ENCODE measurements around the gene BTBD9. TPM values are rescaled to one million over a fixed set of nuclear protein-coding genes. Genes with fewer than 3 reads are reported as not detected.

Gene BTBD9
- total and polyA plus RNA-seq, 2 donors (not counting 3 experiments of a cell fraction or from before 2014, with no cell fraction given): 4.9 to 15.0 TPM

DNA sequence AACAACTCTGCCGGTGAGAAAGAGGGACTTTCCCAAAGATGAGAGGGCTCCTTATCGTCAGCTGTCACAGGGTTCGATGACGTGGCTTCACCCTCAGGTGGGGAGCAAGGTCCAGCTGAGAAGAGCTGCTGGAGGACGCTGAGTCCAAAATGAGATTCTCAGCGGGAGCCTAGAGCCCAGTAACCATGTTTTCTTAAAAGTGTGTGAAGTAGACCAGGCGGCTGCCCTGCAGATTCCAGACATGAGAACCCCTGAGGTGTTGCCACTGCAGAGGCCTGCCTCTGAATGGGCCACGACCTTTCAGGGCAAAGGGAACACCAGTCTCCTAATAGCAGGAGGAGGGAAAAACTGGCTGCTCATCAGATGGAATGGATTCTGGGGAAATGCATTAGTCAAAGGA, 375.1 kb downstream of the BTBD9 start:
- Histone ChIP-seq H3K9me3 (replicated peaks; ENCODE audit: control insufficient read depth, insufficient read depth, low read length) (no peaks in the 10 kb centered on the region), H4K20me1 (replicated peaks; ENCODE audit: control insufficient read depth, extremely low read depth, insufficient read depth, low read length) (no peaks in the 10 kb centered on the region), H3K9ac (replicated peaks; ENCODE audit: extremely low read depth, insufficient read depth, low read length) (no peak overlapping the region), H3K4me2 (ENCODE audit: insufficient read depth, low read length) (no peak overlapping the region), H3K36me3 (ENCODE audit: control insufficient read depth in 2 of 2, extremely low read depth in 1 of 2, insufficient read depth in 2 of 2, low read length in 2 of 2) (no peaks in the 10 kb centered on the region), H2AFZ (ENCODE audit: low read depth, low read length) (no peak overlapping the region), H3K27ac (ENCODE audit: insufficient read depth, low read depth, low read length) (no peak overlapping the region), H3K4me3 (replicated peaks in 1 of 3; ENCODE audit: insufficient read depth in 1 of 3, low read depth in 1 of 3, low read length in 3 of 3) (no peak overlapping the region), H3K4me1 (ENCODE audit: control insufficient read depth, extremely low read depth, insufficient read depth, low read length) (peaks cover 37% of the 10 kb centered on the region), H3K79me2 (ENCODE audit: control insufficient read depth, insufficient read depth, low read length) (no peaks in the 10 kb centered on the region), H3K27me3 (ENCODE audit: control insufficient read depth in 2 of 2, insufficient read depth in 2 of 2, low read length in 2 of 2) (no peaks in the 10 kb centered on the region), H3K9me1 (replicated peaks; ENCODE audit: control insufficient read depth, extremely low read depth, insufficient read depth, low read length) (no peaks in the 10 kb centered on the region)
- ChIA-PET POLR2A (no interaction called here), CTCF (no interaction called here)
- FAIRE-seq: no peak
- DNase-seq (ENCODE audit: low read depth, low spot score): no peak
- dilution Hi-C loops (cut with MboI; ENCODE audit: extremely low pct_ligation_motif_present, low sequenced_read_pairs) (no loop called here), intact Hi-C loops (cut with micrococcal nuclease) (no loop called here)
- BruUV-seq (replicated peaks): no TSS peak
- TF ChIP-seq FOS (IDR thresholded peaks at IDR 0.05; ENCODE audit: borderline replicate concordance, insufficient read depth, low read length) (no peak), GATA2 (IDR thresholded peaks at IDR 0.05; ENCODE audit: insufficient read depth, insufficient read length, low read depth, low read length) (no peak), JUN (IDR thresholded peaks at IDR 0.05; ENCODE audit: borderline replicate concordance, insufficient read depth, insufficient read length, low read depth) (no peak), CTCF (IDR thresholded peaks at IDR 0.05; ENCODE audit: extremely low read depth in 1 of 2, insufficient read depth in 1 of 2, low read depth in 1 of 2, low read length in 2 of 2) (no peak), MAX (IDR thresholded peaks at IDR 0.05; ENCODE audit: insufficient read depth, insufficient read length) (no peak), MYC (IDR thresholded peaks at IDR 0.05; ENCODE audit: low read depth, low read length) (no peak), EZH2 (IDR thresholded peaks at IDR 0.05; ENCODE audit: borderline replicate concordance, low read depth, low read length, severe bottlenecking) (no peak), POLR2AphosphoS5 (IDR thresholded peaks at IDR 0.05; ENCODE audit: insufficient read depth, low read depth, low read length) (no peak), POLR2A (IDR thresholded peaks at IDR 0.05; ENCODE audit: low read depth, low read length) (no peak)

Measured in endothelial cell of umbilical vein (primary cell).